NOMO-1 (cell line): ENCODE results near the gene SLC6A6.
"Not testable (repeated sequence)": the region's sequence is repeated elsewhere in the genome, so short reads cannot be mapped to it uniquely, and the experiment has no call there.

Experiments
- DNase-seq, 2 experiments: peaks; one replicate each; lab custom pipeline; 2025; ENCODE audit not compliant: unreplicated experiment in 2 of 2; lab: John Stamatoyannopoulos, UW

The SLC6A6 gene

GRCh38 chr3:14503706-14504065 lies 101.3 kb downstream of the SLC6A6 start:
- no peak for DNase-seq

GRCh38 chr3:14505001-14505802 lies 102.8 kb downstream of the SLC6A6 start:
- DNase-seq = no peak

- no peak for DNase-seq
These were observed 103.5 kb downstream of the SLC6A6 start for GRCh38 chr3:14505803-14506500.

- no peak for DNase-seq
These were observed 104.4 kb downstream of the SLC6A6 start for GRCh38 chr3:14506626-14507304.

GRCh38 chr3:14507305-14507741 lies 104.9 kb downstream of the SLC6A6 start:
- DNase-seq = no peak

- DNase-seq = no peak
These were observed 105.5 kb downstream of the SLC6A6 start for GRCh38 chr3:14507757-14508504.

- no peak for DNase-seq
These were observed 106.1 kb downstream of the SLC6A6 start for GRCh38 chr3:14508505-14508819.

- peak; percentile 27 for DNase-seq
These were observed 106.8 kb downstream of the SLC6A6 start for GRCh38 chr3:14508966-14509795.

GRCh38 chr3:14509796-14510100 lies 107.3 kb downstream of the SLC6A6 start:
- DNase-seq = no peak

GRCh38 chr3:14510838-14511622 lies 108.6 kb downstream of the SLC6A6 start:
- DNase-seq = no peak

GRCh38 chr3:14511623-14512280 lies 109.3 kb downstream of the SLC6A6 start:
- no peak for DNase-seq

- no peak for DNase-seq
These were observed 110.0 kb downstream of the SLC6A6 start for GRCh38 chr3:14512281-14512941.

- DNase-seq = no peak
These were observed 110.5 kb downstream of the SLC6A6 start for GRCh38 chr3:14512942-14513327.

- DNase-seq = no peak
These were observed 111.3 kb downstream of the SLC6A6 start for GRCh38 chr3:14513566-14514322.

- no peak for DNase-seq
These were observed 111.9 kb downstream of the SLC6A6 start for GRCh38 chr3:14514323-14514720.

- DNase-seq = not testable (repeated sequence)
These were observed 113.1 kb downstream of the SLC6A6 start for GRCh38 chr3:14515526-14515925.

- no peak for DNase-seq
These were observed 114.4 kb downstream of the SLC6A6 start for GRCh38 chr3:14516738-14517345.
